Panc1 (cell line): Measurements from ENCODE around the gene FABP7.

Experiments
- CTCF ChIP-seq: fragments of 450-650 bp; IDR thresholded peaks from 2 replicates; pipeline ENCODE4 v1.5.1; 2017; ENCODE audit warnings: mild to moderate bottlenecking
- POLR2AphosphoS5 ChIP-seq: IDR thresholded peaks from 2 replicates; pipeline ENCODE4 v1.6.1; 2012; ENCODE audit warnings: mild to moderate bottlenecking, low read depth, low read length, moderate library complexity
- SIN3A ChIP-seq: IDR thresholded peaks from 2 replicates; pipeline ENCODE4 v1.6.1; 2012; ENCODE audit warnings: low read depth, mild to moderate bottlenecking, low read length, moderate library complexity, borderline replicate concordance; ENCODE audit not compliant: insufficient read depth

GRCh38 chr6:122730334-122730733 lies 49.2 kb upstream of the FABP7 start:
- TF ChIP-seq CTCF (no peak), POLR2AphosphoS5 (no peak), SIN3A (no peak)
